HepG2 (cell line): ENCODE measurements around the gene COASY. TPM values are rescaled to one million over a fixed set of nuclear protein-coding genes. Genes with fewer than 3 reads are reported as not detected.
A peak's percentile ranks its signal among the peaks of the same experiment; 100 is the strongest.

ENCODE experiments used
- ASH2L ChIP-seq: fragments of 300-600, 200-600 bp; sonication (generic); IDR thresholded peaks from 2 replicates; pipeline ENCODE4 v1.7.0; 2017; ENCODE audit warnings: low read depth, mild to moderate bottlenecking, moderate library complexity, mixed read lengths, low read length; ENCODE audit not compliant: insufficient read length
- CENPT ChIP-seq: sonication (generic); formaldehyde crosslinking; IDR thresholded peaks from 2 replicates; pipeline ENCODE4 v1.8.0; 2022; ENCODE audit warnings: low read depth, mild to moderate bottlenecking, moderate library complexity, missing genetic modification reagents
- ERF ChIP-seq: IDR thresholded peaks from 2 replicates; pipeline ENCODE4 v1.6.1; 2018; ENCODE audit warnings: missing biosample characterization, missing genetic modification reagents
- HDAC6 ChIP-seq: fragments of 200-600 bp; sonication (generic); IDR thresholded peaks from 2 replicates; pipeline ENCODE4 v1.7.0; 2017; ENCODE audit warnings: mild to moderate bottlenecking, antibody characterized with exemption, low read length, low read depth
- HES4 ChIP-seq: sonication (generic); formaldehyde crosslinking; IDR thresholded peaks from 2 replicates; pipeline ENCODE4 v1.9.0; 2021; ENCODE audit warnings: mild to moderate bottlenecking, missing genetic modification reagents, borderline replicate concordance
- MAFG ChIP-seq: sonication (generic); formaldehyde crosslinking; IDR thresholded peaks from 2 replicates; pipeline ENCODE4 v1.5.1; 2020; ENCODE audit warnings: mild to moderate bottlenecking, missing genetic modification reagents
- MED1 ChIP-seq: sonication (generic); formaldehyde crosslinking; IDR thresholded peaks from 2 replicates; pipeline ENCODE4 v1.4.0; 2020; ENCODE audit warnings: missing genetic modification reagents
- SMARCE1 ChIP-seq: fragments of 450-650 bp; IDR thresholded peaks from 2 replicates; pipeline ENCODE4 v1.6.1; 2017; ENCODE audit warnings: borderline replicate concordance
- ZBTB3 ChIP-seq: sonication (generic); formaldehyde crosslinking; IDR thresholded peaks from 2 replicates; pipeline ENCODE4 v1.4.0; 2020; ENCODE audit warnings: low read depth, mild to moderate bottlenecking, moderate library complexity, missing genetic modification reagents, borderline replicate concordance
- ZFY ChIP-seq: sonication (generic); formaldehyde crosslinking; IDR thresholded peaks from 2 replicates; pipeline ENCODE4 v1.4.0; 2020; ENCODE audit warnings: missing genetic modification reagents
- ZKSCAN8 ChIP-seq: IDR thresholded peaks from 2 replicates; pipeline ENCODE4 v1.6.1; 2016; ENCODE audit warnings: borderline replicate concordance, missing genetic modification reagents, missing compliant biosample characterization
- ZNF720 ChIP-seq: sonication (generic); formaldehyde crosslinking; IDR thresholded peaks from 2 replicates; pipeline ENCODE4 v1.4.0; 2020; ENCODE audit warnings: missing genetic modification reagents
- polyA plus RNA-seq, 8 experiments: library from polyadenylated mRNA; depleted of rRNA in 3 of 8; stranded (reverse) in 7 of 8; unstranded in 1 of 8; fragments of >200 nt; fragmentation: Illumina TruSeq in 4 of 8; extraction: Trizol in 4 of 8; gene quantifications; 2 replicates each; pipeline versions ENCODE4 v1.2.1 to v1.2.3, GENCODE V29; 2011 to 2016; ENCODE audit warnings: low read depth in 4 of 8, missing spikeins in 1 of 8, mixed read lengths in 1 of 8; ENCODE audit not compliant: insufficient read depth in 1 of 8
- total RNA-seq, 5 experiments: library from RNA; depleted of rRNA; stranded (reverse); fragments of >200 nt; fragmentation: Illumina TruSeq; extraction: Trizol; gene quantifications; 2 replicates each; pipeline ENCODE4 v1.2.3, GENCODE V29; 2016; ENCODE audit warnings: low read depth in 1 of 5
- TF ChIP-seq, protein P1 (sequence below): sonication (generic); formaldehyde crosslinking; IDR thresholded peaks from 2 replicates; pipeline ENCODE4 v1.5.0; 2020; ENCODE audit warnings: mild to moderate bottlenecking, missing genetic modification reagents, borderline replicate concordance
- TF ChIP-seq, protein P2 (sequence below): sonication (generic); formaldehyde crosslinking; IDR thresholded peaks from 2 replicates; pipeline ENCODE4 v1.8.1; 2023; ENCODE audit warnings: missing genetic modification reagents, mild to moderate bottlenecking, borderline replicate concordance
- TF ChIP-seq, protein P3 (sequence below): sonication (generic); formaldehyde crosslinking; IDR thresholded peaks from 2 replicates; pipeline ENCODE4 v1.4.0; 2020; ENCODE audit warnings: mild to moderate bottlenecking, low read depth, missing genetic modification reagents
- TF ChIP-seq, protein P4 (sequence below): sonication (generic); formaldehyde crosslinking; IDR thresholded peaks from 2 replicates; pipeline ENCODE4 v1.9.0; 2021; ENCODE audit warnings: mild to moderate bottlenecking, missing genetic modification reagents

Gene COASY
- total and polyA plus RNA-seq, 2 of the 13 experiments (the other 11 are each of a cell fraction or from before 2014, with no cell fraction given): 90.7 to 125 TPM

DNA sequence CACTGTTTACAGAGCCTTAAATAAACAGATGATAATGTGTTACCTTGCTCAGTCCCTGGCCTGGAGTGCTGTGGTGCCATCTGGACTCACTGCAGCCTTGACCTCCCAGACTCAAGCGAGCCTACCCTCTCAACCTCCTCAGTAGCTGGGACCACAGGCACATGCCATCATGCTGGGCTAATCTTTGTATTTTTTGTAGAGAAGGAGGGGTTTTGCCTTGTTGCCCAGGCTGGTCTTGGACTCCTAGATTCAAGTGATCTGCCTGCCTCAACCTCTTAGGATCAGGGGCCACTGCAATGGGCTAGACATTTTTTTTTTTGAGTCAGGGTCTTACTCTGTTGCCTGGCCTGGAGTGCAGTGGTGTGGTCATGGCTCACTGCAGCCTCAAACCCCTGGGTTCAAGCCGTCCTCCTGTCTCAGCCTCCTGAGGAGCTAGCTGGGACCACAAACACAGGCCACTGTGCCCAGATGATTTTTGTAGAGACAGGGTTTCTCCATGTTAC is 30.9 kb upstream of the COASY start (continued):
- TF ChIP-seq, protein P1, sequence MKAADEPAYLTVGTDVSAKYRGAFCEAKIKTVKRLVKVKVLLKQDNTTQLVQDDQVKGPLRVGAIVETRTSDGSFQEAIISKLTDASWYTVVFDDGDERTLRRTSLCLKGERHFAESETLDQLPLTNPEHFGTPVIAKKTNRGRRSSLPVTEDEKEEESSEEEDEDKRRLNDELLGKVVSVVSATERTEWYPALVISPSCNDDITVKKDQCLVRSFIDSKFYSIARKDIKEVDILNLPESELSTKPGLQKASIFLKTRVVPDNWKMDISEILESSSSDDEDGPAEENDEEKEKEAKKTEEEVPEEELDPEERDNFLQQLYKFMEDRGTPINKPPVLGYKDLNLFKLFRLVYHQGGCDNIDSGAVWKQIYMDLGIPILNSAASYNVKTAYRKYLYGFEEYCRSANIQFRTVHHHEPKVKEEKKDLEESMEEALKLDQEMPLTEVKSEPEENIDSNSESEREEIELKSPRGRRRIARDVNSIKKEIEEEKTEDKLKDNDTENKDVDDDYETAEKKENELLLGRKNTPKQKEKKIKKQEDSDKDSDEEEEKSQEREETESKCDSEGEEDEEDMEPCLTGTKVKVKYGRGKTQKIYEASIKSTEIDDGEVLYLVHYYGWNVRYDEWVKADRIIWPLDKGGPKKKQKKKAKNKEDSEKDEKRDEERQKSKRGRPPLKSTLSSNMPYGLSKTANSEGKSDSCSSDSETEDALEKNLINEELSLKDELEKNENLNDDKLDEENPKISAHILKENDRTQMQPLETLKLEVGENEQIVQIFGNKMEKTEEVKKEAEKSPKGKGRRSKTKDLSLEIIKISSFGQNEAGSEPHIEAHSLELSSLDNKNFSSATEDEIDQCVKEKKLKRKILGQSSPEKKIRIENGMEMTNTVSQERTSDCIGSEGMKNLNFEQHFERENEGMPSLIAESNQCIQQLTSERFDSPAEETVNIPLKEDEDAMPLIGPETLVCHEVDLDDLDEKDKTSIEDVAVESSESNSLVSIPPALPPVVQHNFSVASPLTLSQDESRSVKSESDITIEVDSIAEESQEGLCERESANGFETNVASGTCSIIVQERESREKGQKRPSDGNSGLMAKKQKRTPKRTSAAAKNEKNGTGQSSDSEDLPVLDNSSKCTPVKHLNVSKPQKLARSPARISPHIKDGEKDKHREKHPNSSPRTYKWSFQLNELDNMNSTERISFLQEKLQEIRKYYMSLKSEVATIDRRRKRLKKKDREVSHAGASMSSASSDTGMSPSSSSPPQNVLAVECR (CRISPR knock-in tag): peak; percentile 71; the same call in 1 of the 2 replicates
- TF ChIP-seq MAFG (CRISPR knock-in tag) (no peak), MED1 (CRISPR knock-in tag) (peak; percentile 94), ASH2L (peak; percentile 61), ZBTB3 (CRISPR knock-in tag) (peak; percentile 97), HDAC6 (no peak), ZFY (peak; percentile 46), ZKSCAN8 (CRISPR knock-in tag) (peak; percentile 46), SMARCE1 (no peak), ZNF720 (CRISPR knock-in tag) (no peak), CENPT (0 out of 2 replicates have a peak, but pooled peaks have one; percentile 69), ERF (peak; percentile 80), HES4 (CRISPR knock-in tag) (no peak)
- TF ChIP-seq, protein P2, sequence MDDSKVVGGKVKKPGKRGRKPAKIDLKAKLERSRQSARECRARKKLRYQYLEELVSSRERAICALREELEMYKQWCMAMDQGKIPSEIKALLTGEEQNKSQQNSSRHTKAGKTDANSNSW (CRISPR knock-in tag): 0 out of 2 replicates have a peak, but pooled peaks have one; percentile 38
- TF ChIP-seq, protein P3, sequence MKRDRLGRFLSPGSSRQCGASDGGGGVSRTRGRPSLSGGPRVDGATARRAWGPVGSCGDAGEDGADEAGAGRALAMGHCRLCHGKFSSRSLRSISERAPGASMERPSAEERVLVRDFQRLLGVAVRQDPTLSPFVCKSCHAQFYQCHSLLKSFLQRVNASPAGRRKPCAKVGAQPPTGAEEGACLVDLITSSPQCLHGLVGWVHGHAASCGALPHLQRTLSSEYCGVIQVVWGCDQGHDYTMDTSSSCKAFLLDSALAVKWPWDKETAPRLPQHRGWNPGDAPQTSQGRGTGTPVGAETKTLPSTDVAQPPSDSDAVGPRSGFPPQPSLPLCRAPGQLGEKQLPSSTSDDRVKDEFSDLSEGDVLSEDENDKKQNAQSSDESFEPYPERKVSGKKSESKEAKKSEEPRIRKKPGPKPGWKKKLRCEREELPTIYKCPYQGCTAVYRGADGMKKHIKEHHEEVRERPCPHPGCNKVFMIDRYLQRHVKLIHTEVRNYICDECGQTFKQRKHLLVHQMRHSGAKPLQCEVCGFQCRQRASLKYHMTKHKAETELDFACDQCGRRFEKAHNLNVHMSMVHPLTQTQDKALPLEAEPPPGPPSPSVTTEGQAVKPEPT: peak; percentile 41
- TF ChIP-seq, protein P4, sequence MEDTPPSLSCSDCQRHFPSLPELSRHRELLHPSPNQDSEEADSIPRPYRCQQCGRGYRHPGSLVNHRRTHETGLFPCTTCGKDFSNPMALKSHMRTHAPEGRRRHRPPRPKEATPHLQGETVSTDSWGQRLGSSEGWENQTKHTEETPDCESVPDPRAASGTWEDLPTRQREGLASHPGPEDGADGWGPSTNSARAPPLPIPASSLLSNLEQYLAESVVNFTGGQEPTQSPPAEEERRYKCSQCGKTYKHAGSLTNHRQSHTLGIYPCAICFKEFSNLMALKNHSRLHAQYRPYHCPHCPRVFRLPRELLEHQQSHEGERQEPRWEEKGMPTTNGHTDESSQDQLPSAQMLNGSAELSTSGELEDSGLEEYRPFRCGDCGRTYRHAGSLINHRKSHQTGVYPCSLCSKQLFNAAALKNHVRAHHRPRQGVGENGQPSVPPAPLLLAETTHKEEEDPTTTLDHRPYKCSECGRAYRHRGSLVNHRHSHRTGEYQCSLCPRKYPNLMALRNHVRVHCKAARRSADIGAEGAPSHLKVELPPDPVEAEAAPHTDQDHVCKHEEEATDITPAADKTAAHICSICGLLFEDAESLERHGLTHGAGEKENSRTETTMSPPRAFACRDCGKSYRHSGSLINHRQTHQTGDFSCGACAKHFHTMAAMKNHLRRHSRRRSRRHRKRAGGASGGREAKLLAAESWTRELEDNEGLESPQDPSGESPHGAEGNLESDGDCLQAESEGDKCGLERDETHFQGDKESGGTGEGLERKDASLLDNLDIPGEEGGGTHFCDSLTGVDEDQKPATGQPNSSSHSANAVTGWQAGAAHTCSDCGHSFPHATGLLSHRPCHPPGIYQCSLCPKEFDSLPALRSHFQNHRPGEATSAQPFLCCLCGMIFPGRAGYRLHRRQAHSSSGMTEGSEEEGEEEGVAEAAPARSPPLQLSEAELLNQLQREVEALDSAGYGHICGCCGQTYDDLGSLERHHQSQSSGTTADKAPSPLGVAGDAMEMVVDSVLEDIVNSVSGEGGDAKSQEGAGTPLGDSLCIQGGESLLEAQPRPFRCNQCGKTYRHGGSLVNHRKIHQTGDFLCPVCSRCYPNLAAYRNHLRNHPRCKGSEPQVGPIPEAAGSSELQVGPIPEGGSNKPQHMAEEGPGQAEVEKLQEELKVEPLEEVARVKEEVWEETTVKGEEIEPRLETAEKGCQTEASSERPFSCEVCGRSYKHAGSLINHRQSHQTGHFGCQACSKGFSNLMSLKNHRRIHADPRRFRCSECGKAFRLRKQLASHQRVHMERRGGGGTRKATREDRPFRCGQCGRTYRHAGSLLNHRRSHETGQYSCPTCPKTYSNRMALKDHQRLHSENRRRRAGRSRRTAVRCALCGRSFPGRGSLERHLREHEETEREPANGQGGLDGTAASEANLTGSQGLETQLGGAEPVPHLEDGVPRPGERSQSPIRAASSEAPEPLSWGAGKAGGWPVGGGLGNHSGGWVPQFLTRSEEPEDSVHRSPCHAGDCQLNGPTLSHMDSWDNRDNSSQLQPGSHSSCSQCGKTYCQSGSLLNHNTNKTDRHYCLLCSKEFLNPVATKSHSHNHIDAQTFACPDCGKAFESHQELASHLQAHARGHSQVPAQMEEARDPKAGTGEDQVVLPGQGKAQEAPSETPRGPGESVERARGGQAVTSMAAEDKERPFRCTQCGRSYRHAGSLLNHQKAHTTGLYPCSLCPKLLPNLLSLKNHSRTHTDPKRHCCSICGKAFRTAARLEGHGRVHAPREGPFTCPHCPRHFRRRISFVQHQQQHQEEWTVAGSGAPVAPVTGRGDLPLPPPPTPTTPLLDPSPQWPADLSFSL (CRISPR knock-in tag): no peak
